A549 (cell line): ENCODE data around the gene AGR2.

Source experiments
- FOSL2 ChIP-seq, 2 experiments: fragments of 450-650 bp in 1 of 2; fragments of >200 bp in 1 of 2; sonication (Bioruptor Twin) in 1 of 2; formaldehyde crosslinking; IDR thresholded peaks; 2 replicates each; pipeline versions ENCODE4 v1.5.0 to v1.6.1; 2016 to 2020; ENCODE audit warnings: mild to moderate bottlenecking in 1 of 2, moderate library complexity in 1 of 2
- FOXS1 ChIP-seq: fragments of 250-450 bp; sonication (Bioruptor Pico); IDR thresholded peaks from 2 replicates; pipeline ENCODE4 v1.5.0; 2020; ENCODE audit warnings: mild to moderate bottlenecking, moderate library complexity
- GATA3 ChIP-seq: IDR thresholded peaks from 2 replicates; pipeline ENCODE4 v1.6.1; 2012; ENCODE audit warnings: borderline replicate concordance
- HDAC2 ChIP-seq: fragments of 200-600 bp; sonication (generic); IDR thresholded peaks from 2 replicates; pipeline ENCODE4 v1.6.1; 2016
- HOXB13 ChIP-seq: fragments of 250-450 bp; sonication (Bioruptor Pico); IDR thresholded peaks from 2 replicates; pipeline ENCODE4 v1.5.0; 2020; ENCODE audit warnings: low read depth, mild to moderate bottlenecking, moderate library complexity
- KDM1A ChIP-seq: fragments of 200-600 bp; sonication (generic); IDR thresholded peaks from 2 replicates; pipeline ENCODE4 v1.6.1; 2016; ENCODE audit warnings: low read depth, mild to moderate bottlenecking
- MAFK ChIP-seq: fragments of 450-650 bp; IDR thresholded peaks from 2 replicates; pipeline ENCODE4 v1.6.1; 2014; ENCODE audit not compliant: partially characterized antibody
- MAZ ChIP-seq: fragments of 150-350 bp; IDR thresholded peaks from 2 replicates; pipeline ENCODE4 v1.6.1; 2014; ENCODE audit warnings: antibody characterized with exemption, low read depth, low read length, borderline replicate concordance
- POLR2A ChIP-seq: IDR thresholded peaks from 2 replicates; pipeline ENCODE4 v1.6.1; 2012; ENCODE audit warnings: mild to moderate bottlenecking, low read length
- POLR2AphosphoS2 ChIP-seq: conservative IDR thresholded peaks from 2 replicates; pipeline ENCODE4 v1.6.1; 2012; ENCODE audit warnings: low read length, improper control_type of control experiment, inconsistent platforms
- RAD21 ChIP-seq, 2 experiments: fragments of >200 bp in 1 of 2; sonication (Bioruptor Twin) in 1 of 2; formaldehyde crosslinking in 1 of 2; IDR thresholded peaks in 1 of 2; conservative IDR thresholded peaks in 1 of 2; 2 replicates in 1 of 2; 3 replicates in 1 of 2; pipeline ENCODE4 v1.6.1; 2012 to 2018; ENCODE audit warnings: inconsistent platforms in 1 of 2
- TF ChIP-seq, protein P1 (sequence below): fragments of >200 bp; sonication (Bioruptor Twin); formaldehyde crosslinking; IDR thresholded peaks from 3 replicates; pipeline ENCODE4 v1.5.1; 2016
- TF ChIP-seq, protein P2 (sequence below): IDR thresholded peaks from 2 replicates; pipeline ENCODE4 v1.6.1; 2012
- TF ChIP-seq, protein P3 (sequence below): fragments of 200-600 bp; sonication (generic); IDR thresholded peaks from 2 replicates; pipeline ENCODE4 v1.6.1; 2016; ENCODE audit warnings: antibody characterized with exemption, mild to moderate bottlenecking, moderate library complexity

DNA sequence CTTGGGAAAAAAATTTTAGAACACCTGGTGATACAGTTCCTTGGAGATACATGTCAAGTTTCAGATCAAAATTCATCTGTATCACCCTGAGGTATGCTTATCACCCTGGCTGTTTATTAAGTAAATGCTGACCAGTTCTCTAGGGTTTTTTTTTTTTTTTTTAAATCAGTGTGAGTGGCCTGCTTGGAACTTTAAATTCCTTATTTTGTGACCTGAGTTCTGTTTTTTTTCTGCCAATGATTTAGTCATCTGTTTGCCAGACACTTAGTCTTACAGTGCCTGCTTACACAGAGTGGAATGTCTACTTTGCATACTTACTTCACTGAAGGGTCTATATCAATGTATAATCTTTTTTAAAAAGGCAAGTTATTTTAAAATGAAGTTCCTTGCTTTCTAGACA lies 49.4 kb downstream of the AGR2 start:
- TF ChIP-seq MAZ (no peak), FOXS1 (no peak), POLR2A (no peak), KDM1A (no peak), MAFK (no peak), RAD21 (conservative IDR thresholded peaks at IDR 0.05 in 1 of 2, IDR thresholded peaks at IDR 0.05 in 1 of 2) (no peak), FOSL2 (IDR thresholded peaks at IDR 0.05) (no peak), FOSL2 (CRISPR knock-in tag; IDR thresholded peaks at IDR 0.05) (no peak), HOXB13 (no peak), HDAC2 (no peak), GATA3 (no peak), POLR2AphosphoS2 (no peak)
- TF ChIP-seq, protein P1, sequence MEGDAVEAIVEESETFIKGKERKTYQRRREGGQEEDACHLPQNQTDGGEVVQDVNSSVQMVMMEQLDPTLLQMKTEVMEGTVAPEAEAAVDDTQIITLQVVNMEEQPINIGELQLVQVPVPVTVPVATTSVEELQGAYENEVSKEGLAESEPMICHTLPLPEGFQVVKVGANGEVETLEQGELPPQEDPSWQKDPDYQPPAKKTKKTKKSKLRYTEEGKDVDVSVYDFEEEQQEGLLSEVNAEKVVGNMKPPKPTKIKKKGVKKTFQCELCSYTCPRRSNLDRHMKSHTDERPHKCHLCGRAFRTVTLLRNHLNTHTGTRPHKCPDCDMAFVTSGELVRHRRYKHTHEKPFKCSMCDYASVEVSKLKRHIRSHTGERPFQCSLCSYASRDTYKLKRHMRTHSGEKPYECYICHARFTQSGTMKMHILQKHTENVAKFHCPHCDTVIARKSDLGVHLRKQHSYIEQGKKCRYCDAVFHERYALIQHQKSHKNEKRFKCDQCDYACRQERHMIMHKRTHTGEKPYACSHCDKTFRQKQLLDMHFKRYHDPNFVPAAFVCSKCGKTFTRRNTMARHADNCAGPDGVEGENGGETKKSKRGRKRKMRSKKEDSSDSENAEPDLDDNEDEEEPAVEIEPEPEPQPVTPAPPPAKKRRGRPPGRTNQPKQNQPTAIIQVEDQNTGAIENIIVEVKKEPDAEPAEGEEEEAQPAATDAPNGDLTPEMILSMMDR, result no peak
- TF ChIP-seq, protein P2, sequence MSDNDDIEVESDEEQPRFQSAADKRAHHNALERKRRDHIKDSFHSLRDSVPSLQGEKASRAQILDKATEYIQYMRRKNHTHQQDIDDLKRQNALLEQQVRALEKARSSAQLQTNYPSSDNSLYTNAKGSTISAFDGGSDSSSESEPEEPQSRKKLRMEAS, result no peak
- TF ChIP-seq, protein P3, sequence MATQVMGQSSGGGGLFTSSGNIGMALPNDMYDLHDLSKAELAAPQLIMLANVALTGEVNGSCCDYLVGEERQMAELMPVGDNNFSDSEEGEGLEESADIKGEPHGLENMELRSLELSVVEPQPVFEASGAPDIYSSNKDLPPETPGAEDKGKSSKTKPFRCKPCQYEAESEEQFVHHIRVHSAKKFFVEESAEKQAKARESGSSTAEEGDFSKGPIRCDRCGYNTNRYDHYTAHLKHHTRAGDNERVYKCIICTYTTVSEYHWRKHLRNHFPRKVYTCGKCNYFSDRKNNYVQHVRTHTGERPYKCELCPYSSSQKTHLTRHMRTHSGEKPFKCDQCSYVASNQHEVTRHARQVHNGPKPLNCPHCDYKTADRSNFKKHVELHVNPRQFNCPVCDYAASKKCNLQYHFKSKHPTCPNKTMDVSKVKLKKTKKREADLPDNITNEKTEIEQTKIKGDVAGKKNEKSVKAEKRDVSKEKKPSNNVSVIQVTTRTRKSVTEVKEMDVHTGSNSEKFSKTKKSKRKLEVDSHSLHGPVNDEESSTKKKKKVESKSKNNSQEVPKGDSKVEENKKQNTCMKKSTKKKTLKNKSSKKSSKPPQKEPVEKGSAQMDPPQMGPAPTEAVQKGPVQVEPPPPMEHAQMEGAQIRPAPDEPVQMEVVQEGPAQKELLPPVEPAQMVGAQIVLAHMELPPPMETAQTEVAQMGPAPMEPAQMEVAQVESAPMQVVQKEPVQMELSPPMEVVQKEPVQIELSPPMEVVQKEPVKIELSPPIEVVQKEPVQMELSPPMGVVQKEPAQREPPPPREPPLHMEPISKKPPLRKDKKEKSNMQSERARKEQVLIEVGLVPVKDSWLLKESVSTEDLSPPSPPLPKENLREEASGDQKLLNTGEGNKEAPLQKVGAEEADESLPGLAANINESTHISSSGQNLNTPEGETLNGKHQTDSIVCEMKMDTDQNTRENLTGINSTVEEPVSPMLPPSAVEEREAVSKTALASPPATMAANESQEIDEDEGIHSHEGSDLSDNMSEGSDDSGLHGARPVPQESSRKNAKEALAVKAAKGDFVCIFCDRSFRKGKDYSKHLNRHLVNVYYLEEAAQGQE, result no peak
